ENCODE results near the gene RPGR.

Gene RPGR

DNA sequence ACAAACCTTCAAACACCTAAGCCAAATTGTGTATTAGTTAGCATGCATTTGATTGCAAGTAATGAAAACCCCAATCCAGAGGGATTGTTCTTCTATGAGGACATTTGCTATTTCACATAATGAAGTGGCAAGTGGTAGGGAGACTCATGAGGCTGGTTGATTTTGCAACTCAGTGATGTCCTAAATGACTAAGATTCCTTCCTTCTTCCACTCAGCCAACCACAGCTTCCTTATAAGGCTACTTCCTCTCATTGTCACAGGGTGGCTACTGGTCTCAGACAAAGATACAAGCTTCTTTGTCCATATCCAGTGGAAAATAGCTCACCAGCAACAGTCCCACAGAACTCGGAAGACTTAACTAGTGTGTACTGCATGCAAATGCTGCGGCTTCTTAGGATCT, 19.8 kb upstream of the RPGR start:
- Histone ChIP-seq H3K9me3 (ENCODE audit: control insufficient read depth, low read length) (no peaks in the 10 kb centered on the region), H3K4me1 (ENCODE audit: control insufficient read depth, insufficient read depth, low read length) (peaks cover 17% of the 10 kb centered on the region), H3K9ac (ENCODE audit: low read length) (no peak overlapping the region), H3K4me3 (ENCODE audit: low read length) (no peak overlapping the region), H3K27me3 (ENCODE audit: control insufficient read depth, insufficient read depth, low read length) (no peaks in the 10 kb centered on the region), H3K36me3 (ENCODE audit: control insufficient read depth, insufficient read depth, low read length) (no peaks in the 10 kb centered on the region)

DNA sequence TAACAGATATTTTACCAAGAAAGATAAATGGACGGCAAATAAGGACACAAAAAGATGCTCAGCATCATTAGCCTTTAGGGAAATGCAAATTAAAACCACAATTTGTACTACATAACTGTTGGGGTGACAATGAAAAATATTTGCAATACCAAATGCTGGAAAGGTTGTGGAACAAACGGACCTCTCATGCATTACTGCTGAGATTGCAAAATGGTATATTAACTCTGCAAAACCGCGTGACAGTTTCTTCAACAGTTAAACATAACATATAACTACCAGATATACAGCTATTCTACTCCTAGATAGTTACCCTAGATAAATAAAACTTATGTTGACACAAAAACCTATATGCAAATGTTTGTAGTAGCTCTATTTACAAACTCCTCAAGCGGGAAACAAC, 18.8 kb upstream of the RPGR start:
- Histone ChIP-seq H3K4me3 (ENCODE audit: low read length) (no peak overlapping the region), H3K27me3 (ENCODE audit: control insufficient read depth, insufficient read depth, low read length) (no peaks in the 10 kb centered on the region), H3K9me3 (ENCODE audit: control insufficient read depth, low read length) (no peaks in the 10 kb centered on the region), H3K9ac (ENCODE audit: low read length) (no peak overlapping the region), H3K4me1 (ENCODE audit: control insufficient read depth, insufficient read depth, low read length) (peaks cover 12% of the 10 kb centered on the region), H3K36me3 (ENCODE audit: control insufficient read depth, insufficient read depth, low read length) (no peaks in the 10 kb centered on the region)

- Histone ChIP-seq H3K4me1 (ENCODE audit: control insufficient read depth, insufficient read depth, low read length) (peaks cover 12% of the 10 kb centered on the region), H3K9me3 (ENCODE audit: control insufficient read depth, low read length) (no peaks in the 10 kb centered on the region), H3K4me3 (ENCODE audit: low read length) (no peak overlapping the region), H3K36me3 (ENCODE audit: control insufficient read depth, insufficient read depth, low read length) (no peaks in the 10 kb centered on the region), H3K9ac (ENCODE audit: low read length) (no peak overlapping the region), H3K27me3 (ENCODE audit: control insufficient read depth, insufficient read depth, low read length) (no peaks in the 10 kb centered on the region)
These were observed 15.8 kb upstream of the RPGR start for GRCh38 chrX:38342853-38343778.

DNA sequence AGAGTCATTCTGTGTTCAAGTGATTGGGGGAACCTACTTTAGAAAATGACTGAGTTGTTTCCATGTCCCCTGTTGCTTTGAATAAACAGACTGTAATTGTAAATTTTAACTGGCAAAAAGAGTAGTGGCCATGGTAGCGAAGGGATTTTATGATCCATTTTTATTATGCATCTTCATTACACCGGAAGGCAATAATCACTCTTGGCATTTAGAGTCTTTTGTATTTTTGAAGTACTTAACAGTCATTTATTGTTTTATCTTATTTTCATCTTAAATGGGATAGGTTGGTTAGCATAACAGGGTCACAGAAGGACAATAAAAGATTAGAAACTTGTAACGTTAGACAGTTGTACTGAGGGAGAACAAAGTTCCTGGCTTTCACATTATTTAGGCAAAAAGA, 14.1 kb upstream of the RPGR start:
- H3K9ac ChIP-seq (ENCODE audit: low read length): no peak overlapping the region
- H3K9me3 ChIP-seq (ENCODE audit: control insufficient read depth, low read length): no peaks in the 10 kb centered on the region
- no peak overlapping the region for H3K4me3 ChIP-seq (ENCODE audit: low read length)
- H3K27me3 ChIP-seq (ENCODE audit: control insufficient read depth, insufficient read depth, low read length): no peaks in the 10 kb centered on the region
- no peaks in the 10 kb centered on the region for H3K36me3 ChIP-seq (ENCODE audit: control insufficient read depth, insufficient read depth, low read length)
- peaks cover 12% of the 10 kb centered on the region for H3K4me1 ChIP-seq (ENCODE audit: control insufficient read depth, insufficient read depth, low read length)

DNA sequence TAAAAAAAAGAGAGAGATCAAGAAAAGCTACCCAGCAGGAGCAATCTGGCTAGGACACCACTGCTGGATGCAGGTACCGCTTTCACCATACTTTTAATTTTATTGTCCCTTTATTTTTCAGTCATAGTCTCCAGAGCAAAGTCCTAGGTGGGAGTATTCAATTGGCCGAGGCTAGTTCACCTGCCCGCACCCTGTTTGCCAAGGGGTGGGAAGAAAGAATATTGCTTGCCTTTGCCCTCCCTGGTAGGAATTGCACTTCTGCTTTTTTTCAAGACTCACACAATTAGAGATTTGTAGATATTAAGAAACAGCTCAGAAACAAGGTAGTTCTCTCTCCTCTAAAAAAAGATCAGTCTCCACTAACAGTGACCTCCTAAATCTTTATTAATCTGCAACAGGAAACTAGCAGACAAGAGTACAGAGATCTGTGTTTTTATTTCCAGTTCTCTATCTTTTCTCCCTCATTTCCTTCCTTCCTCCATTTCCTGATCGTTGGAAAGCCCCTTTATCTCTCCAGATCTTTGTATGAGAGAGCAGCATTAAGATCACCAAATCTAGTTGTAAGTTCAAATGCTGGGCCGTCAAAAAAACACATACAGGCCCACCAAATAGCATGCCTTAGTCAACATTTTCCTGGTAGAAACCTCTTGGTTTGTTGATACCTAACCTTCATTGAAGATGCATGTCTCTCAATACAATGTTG, 9.4 kb upstream of the RPGR start:
- Histone ChIP-seq H3K36me3 (ENCODE audit: control insufficient read depth, insufficient read depth, low read length) (no peaks in the 10 kb centered on the region), H3K9me3 (ENCODE audit: control insufficient read depth, low read length) (no peaks in the 10 kb centered on the region), H3K27me3 (ENCODE audit: control insufficient read depth, insufficient read depth, low read length) (no peaks in the 10 kb centered on the region), H3K4me1 (ENCODE audit: control insufficient read depth, insufficient read depth, low read length) (peaks cover 9% of the 10 kb centered on the region), H3K4me3 (ENCODE audit: low read length) (no peak overlapping the region), H3K9ac (ENCODE audit: low read length) (no peak overlapping the region)

DNA sequence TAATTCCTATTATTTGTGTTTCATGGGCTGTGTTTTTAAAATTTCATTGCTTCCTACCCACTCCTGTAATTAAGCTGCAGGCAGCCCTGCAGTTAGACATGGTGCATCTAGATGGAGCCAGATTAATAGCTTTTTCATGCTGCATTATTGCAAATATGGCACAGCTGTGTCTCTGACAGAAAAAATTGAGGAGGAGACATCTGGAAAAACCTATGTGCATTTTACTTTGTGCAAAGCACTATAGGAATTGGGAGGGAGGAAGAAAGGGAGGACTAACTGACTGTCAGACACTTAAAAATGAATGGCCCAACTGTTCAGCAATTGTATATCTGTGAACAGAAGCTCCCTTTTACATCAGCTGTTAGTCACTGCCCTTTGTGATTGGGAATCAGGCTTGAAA, 8.1 kb upstream of the RPGR start:
- Histone ChIP-seq H3K4me3 (ENCODE audit: low read length) (no peak overlapping the region), H3K36me3 (ENCODE audit: control insufficient read depth, insufficient read depth, low read length) (no peaks in the 10 kb centered on the region), H3K27me3 (ENCODE audit: control insufficient read depth, insufficient read depth, low read length) (no peaks in the 10 kb centered on the region), H3K9me3 (ENCODE audit: control insufficient read depth, low read length) (no peaks in the 10 kb centered on the region), H3K9ac (ENCODE audit: low read length) (no peak overlapping the region), H3K4me1 (ENCODE audit: control insufficient read depth, insufficient read depth, low read length) (peaks cover 9% of the 10 kb centered on the region)

DNA sequence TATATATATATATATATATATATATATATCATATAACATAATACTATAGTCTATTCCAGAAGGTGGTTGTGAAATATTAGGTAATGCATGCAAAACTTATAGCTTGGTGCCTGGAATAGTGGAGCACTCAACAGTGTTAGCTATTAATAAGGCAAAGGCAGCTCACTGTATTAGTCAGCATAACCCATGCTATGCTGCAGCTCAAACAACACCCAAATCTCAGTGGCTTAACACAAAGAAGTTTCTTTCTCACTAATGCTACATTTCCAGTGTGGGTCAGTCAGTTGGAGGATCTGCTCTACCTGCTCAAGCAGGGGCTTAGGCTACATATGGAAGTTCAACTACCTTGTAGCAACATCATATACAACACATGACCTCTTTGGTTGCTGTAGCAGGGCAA, 5.2 kb upstream of the RPGR start:
- Histone ChIP-seq H3K9ac (ENCODE audit: low read length) (no peak overlapping the region), H3K4me3 (ENCODE audit: low read length) (no peak overlapping the region), H3K36me3 (ENCODE audit: control insufficient read depth, insufficient read depth, low read length) (no peaks in the 10 kb centered on the region), H3K27me3 (ENCODE audit: control insufficient read depth, insufficient read depth, low read length) (no peaks in the 10 kb centered on the region), H3K9me3 (ENCODE audit: control insufficient read depth, low read length) (no peaks in the 10 kb centered on the region), H3K4me1 (ENCODE audit: control insufficient read depth, insufficient read depth, low read length) (peaks cover 15% of the 10 kb centered on the region)

DNA sequence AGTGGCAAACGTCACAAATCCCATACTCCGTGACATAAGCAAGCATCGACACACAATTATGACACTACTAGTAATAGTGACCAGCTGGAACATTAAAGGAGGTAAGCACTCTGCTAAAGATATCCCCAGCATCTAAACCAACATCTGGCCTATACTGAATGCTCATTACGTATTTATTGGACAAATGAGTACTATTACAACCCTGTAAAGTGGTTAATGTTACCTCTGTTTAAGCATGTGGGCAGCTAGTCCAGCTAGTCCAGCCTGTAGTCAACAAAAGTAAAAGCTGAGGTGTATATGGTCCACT, 419 bp upstream of the RPGR start:
- H3K9me3 ChIP-seq (ENCODE audit: control insufficient read depth, low read length): no peaks in the 10 kb centered on the region
- no peaks in the 10 kb centered on the region for H3K27me3 ChIP-seq (ENCODE audit: control insufficient read depth, insufficient read depth, low read length)
- peaks cover 5% of the 10 kb centered on the region for H3K4me1 ChIP-seq (ENCODE audit: control insufficient read depth, insufficient read depth, low read length)
- H3K4me3 ChIP-seq (ENCODE audit: low read length): no peak overlapping the region
- no peak overlapping the region for H3K9ac ChIP-seq (ENCODE audit: low read length)
- no peaks in the 10 kb centered on the region for H3K36me3 ChIP-seq (ENCODE audit: control insufficient read depth, insufficient read depth, low read length)

- Histone ChIP-seq H3K4me3 (ENCODE audit: low read length) (no peak overlapping the region), H3K4me1 (ENCODE audit: control insufficient read depth, insufficient read depth, low read length) (peaks cover 5% of the 10 kb centered on the region), H3K27me3 (ENCODE audit: control insufficient read depth, insufficient read depth, low read length) (no peaks in the 10 kb centered on the region), H3K9me3 (ENCODE audit: control insufficient read depth, low read length) (no peaks in the 10 kb centered on the region), H3K36me3 (ENCODE audit: control insufficient read depth, insufficient read depth, low read length) (no peaks in the 10 kb centered on the region), H3K9ac (ENCODE audit: low read length) (peak overlapping the region; percentile 69)
These were observed 1.2 kb downstream of the RPGR start for GRCh38 chrX:38326086-38326485.

DNA sequence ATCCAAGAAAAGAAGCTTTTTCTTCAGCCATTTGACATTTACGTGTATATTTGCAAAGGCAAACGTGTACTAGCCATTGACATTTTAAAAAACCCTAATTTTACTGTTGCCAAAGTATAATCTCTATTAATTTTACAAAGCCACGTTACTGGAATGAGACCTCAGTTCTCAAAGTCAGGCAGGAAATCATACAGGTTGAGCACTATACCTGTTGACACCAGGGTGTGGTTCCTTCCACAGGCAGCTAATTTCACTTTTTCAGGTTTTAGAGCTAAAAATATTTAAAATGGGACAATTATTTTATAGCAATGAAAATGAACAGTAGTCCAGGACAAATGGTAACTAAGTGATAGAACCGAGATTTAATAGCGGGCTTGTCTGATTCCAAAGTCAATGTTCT, 6.5 kb downstream of the RPGR start:
- Histone ChIP-seq H3K9ac (ENCODE audit: low read length) (no peak overlapping the region), H3K4me1 (ENCODE audit: control insufficient read depth, insufficient read depth, low read length) (no peaks in the 10 kb centered on the region), H3K4me3 (ENCODE audit: low read length) (no peak overlapping the region), H3K9me3 (ENCODE audit: control insufficient read depth, low read length) (no peaks in the 10 kb centered on the region), H3K36me3 (ENCODE audit: control insufficient read depth, insufficient read depth, low read length) (no peaks in the 10 kb centered on the region), H3K27me3 (ENCODE audit: control insufficient read depth, insufficient read depth, low read length) (no peaks in the 10 kb centered on the region)

- Histone ChIP-seq H3K4me1 (ENCODE audit: control insufficient read depth, insufficient read depth, low read length) (no peaks in the 10 kb centered on the region), H3K9ac (ENCODE audit: low read length) (no peak overlapping the region), H3K27me3 (ENCODE audit: control insufficient read depth, insufficient read depth, low read length) (no peaks in the 10 kb centered on the region), H3K36me3 (ENCODE audit: control insufficient read depth, insufficient read depth, low read length) (no peaks in the 10 kb centered on the region), H3K4me3 (ENCODE audit: low read length) (no peak overlapping the region), H3K9me3 (ENCODE audit: control insufficient read depth, low read length) (no peaks in the 10 kb centered on the region)
These were observed 8.7 kb downstream of the RPGR start for GRCh38 chrX:38318606-38319005.

GRCh38 chrX:38318196-38318595, 9.1 kb downstream of the RPGR start:
- H3K4me1 ChIP-seq (ENCODE audit: control insufficient read depth, insufficient read depth, low read length): no peaks in the 10 kb centered on the region
- H3K27me3 ChIP-seq (ENCODE audit: control insufficient read depth, insufficient read depth, low read length): no peaks in the 10 kb centered on the region
- H3K9ac ChIP-seq (ENCODE audit: low read length): no peak overlapping the region
- H3K9me3 ChIP-seq (ENCODE audit: control insufficient read depth, low read length): no peaks in the 10 kb centered on the region
- H3K36me3 ChIP-seq (ENCODE audit: control insufficient read depth, insufficient read depth, low read length): no peaks in the 10 kb centered on the region
- no peak overlapping the region for H3K4me3 ChIP-seq (ENCODE audit: low read length)

Measured in mucosa of stomach (tissue), 1 donor.